Measurements from ENCODE around the gene ZNF446.

ZNF446 gene

GRCh38 chr19:58477871-58478270 is 1.7 kb downstream of the ZNF446 start:
- TF ChIP-seq SIN3A (IDR thresholded peaks at IDR 0.05; ENCODE audit: borderline replicate concordance, insufficient read depth, low read length) = no peak
- TF ChIP-seq TAF1 (IDR thresholded peaks at IDR 0.05; ENCODE audit: borderline replicate concordance, insufficient read depth, low read length) = no peak
- no peak for TF ChIP-seq REST (IDR thresholded peaks at IDR 0.05; ENCODE audit: insufficient read depth in 1 of 2, low read depth in 2 of 2, low read length in 2 of 2)
- no peak for TF ChIP-seq POLR2AphosphoS5 (IDR thresholded peaks at IDR 0.05; ENCODE audit: low read depth, low read length)
- no peak for TF ChIP-seq FOXP2 (optimal IDR thresholded peaks at IDR 0.05; ENCODE audit: borderline replicate concordance, extremely low read depth, extremely low read length, insufficient read depth)

- TF ChIP-seq FOXP2 (optimal IDR thresholded peaks at IDR 0.05; ENCODE audit: borderline replicate concordance, extremely low read depth, extremely low read length, insufficient read depth) = no peak
- TF ChIP-seq REST (IDR thresholded peaks at IDR 0.05; ENCODE audit: insufficient read depth in 1 of 2, low read depth in 2 of 2, low read length in 2 of 2) = no peak
- no peak for TF ChIP-seq TAF1 (IDR thresholded peaks at IDR 0.05; ENCODE audit: borderline replicate concordance, insufficient read depth, low read length)
- no peak for TF ChIP-seq SIN3A (IDR thresholded peaks at IDR 0.05; ENCODE audit: borderline replicate concordance, insufficient read depth, low read length)
- TF ChIP-seq POLR2AphosphoS5 (IDR thresholded peaks at IDR 0.05; ENCODE audit: low read depth, low read length) = no peak
Measured at GRCh38 chr19:58479303-58479702, 3.2 kb downstream of the ZNF446 start.

GRCh38 chr19:58479736-58480480 is 3.8 kb downstream of the ZNF446 start:
- TF ChIP-seq TAF1 (IDR thresholded peaks at IDR 0.05; ENCODE audit: borderline replicate concordance, insufficient read depth, low read length) (no peak), REST (IDR thresholded peaks at IDR 0.05; ENCODE audit: insufficient read depth in 1 of 2, low read depth in 2 of 2, low read length in 2 of 2) (no peak), FOXP2 (optimal IDR thresholded peaks at IDR 0.05; ENCODE audit: borderline replicate concordance, extremely low read depth, extremely low read length, insufficient read depth) (no peak), POLR2AphosphoS5 (IDR thresholded peaks at IDR 0.05; ENCODE audit: low read depth, low read length) (no peak), SIN3A (IDR thresholded peaks at IDR 0.05; ENCODE audit: borderline replicate concordance, insufficient read depth, low read length) (no peak)

- TF ChIP-seq SIN3A (IDR thresholded peaks at IDR 0.05; ENCODE audit: borderline replicate concordance, insufficient read depth, low read length) (no peak), TAF1 (IDR thresholded peaks at IDR 0.05; ENCODE audit: borderline replicate concordance, insufficient read depth, low read length) (no peak), POLR2AphosphoS5 (IDR thresholded peaks at IDR 0.05; ENCODE audit: low read depth, low read length) (no peak), REST (IDR thresholded peaks at IDR 0.05; ENCODE audit: insufficient read depth in 1 of 2, low read depth in 2 of 2, low read length in 2 of 2) (no peak)
Measured at GRCh38 chr19:58480481-58480830, 4.3 kb downstream of the ZNF446 start.

Data from PFSK-1 (cell line).